Kidney (tissue), 14 donors: ENCODE results near the gene NR2F2. TPM values are rescaled to one million over a fixed set of nuclear protein-coding genes. Genes with fewer than 3 reads are reported as not detected.

ENCODE experiments used
- DNase-seq, 5 donors: peaks; one replicate each; pipeline ENCODE4 v3.0.0-alpha.2; 2013 to 2020
- FAIRE-seq: peaks from 2 replicates; lab custom pipeline; 2012; peaks lifted over from hg19 to GRCh38; lab: Jason Lieb, UNC
- H3K27ac ChIP-seq, 2 donors: one replicate each; pipeline ENCODE4 v1.7.0; 2013; ENCODE audit warnings: low read depth in 2 of 2, low read length in 2 of 2, inconsistent platforms in 1 of 2
- H3K27me3 ChIP-seq: one replicate; pipeline ENCODE4 v1.7.1; 2013; ENCODE audit warnings: low read length, inconsistent platforms; ENCODE audit not compliant: control insufficient read depth, insufficient read depth
- H3K36me3 ChIP-seq, 3 donors: one replicate each; pipeline versions ENCODE4 v1.7.0 to v1.7.1; 2013; ENCODE audit warnings: low read length in 3 of 3, control low read depth in 1 of 3, inconsistent platforms in 1 of 3; ENCODE audit not compliant: insufficient read depth in 3 of 3, control insufficient read depth in 2 of 3
- H3K4me1 ChIP-seq, 3 donors: one replicate each; pipeline versions ENCODE4 v1.7.0 to v1.7.1; 2013; ENCODE audit warnings: low read length in 3 of 3, inconsistent platforms in 1 of 3, low read depth in 1 of 3; ENCODE audit not compliant: control insufficient read depth in 2 of 3, insufficient read depth in 2 of 3
- H3K4me3 ChIP-seq, 3 donors: one replicate each; pipeline versions ENCODE4 v1.7.0 to v1.8.1; 2013; ENCODE audit warnings: low read length in 3 of 3, control low read depth in 1 of 3, inconsistent platforms in 1 of 3
- H3K9ac ChIP-seq, 3 donors: one replicate each; pipeline versions ENCODE4 v1.7.0 to v1.7.1; 2013; ENCODE audit warnings: low read length in 3 of 3, control low read depth in 1 of 3, inconsistent platforms in 1 of 3
- H3K9me3 ChIP-seq, 3 donors: one replicate each; pipeline versions ENCODE4 v1.7.0 to v1.7.1; 2013; ENCODE audit warnings: low read length in 3 of 3, control low read depth in 1 of 3, inconsistent platforms in 1 of 3; ENCODE audit not compliant: control insufficient read depth in 2 of 3, insufficient read depth in 1 of 3
- CTCF ChIP-seq: IDR thresholded peaks from 3 replicates; pipeline ENCODE4 v1.5.1; 2012; ENCODE audit warnings: mild to moderate bottlenecking, moderate library complexity, borderline replicate concordance; ENCODE audit not compliant: insufficient read depth; ENCODE audit errors: extremely low read depth
- intact Hi-C: fragments of 100-400 bp; cut with DNase I; formaldehyde crosslinking; loops from one replicate; pipeline ENCODE4 v1.11.1; 2022
- polyA plus RNA-seq: library from polyadenylated mRNA; stranded (reverse); fragments of 350-450 nt; fragmentation: Illumina TruSeq; extraction: RNeasy Lipid Tissue Mini Kit (QIAGEN cat#74804); gene quantifications from one replicate; pipeline ENCODE4 v1.2.3, GENCODE V29; 2014; ENCODE audit warnings: low read depth, low replicate concordance; ENCODE audit not compliant: insufficient read depth
- total RNA-seq: library from RNA; stranded (reverse); fragmentation: NEBNext Ultra II Directional; extraction: Animal tissue kit (Norgen Biotek cat#: 25700); gene quantifications from one replicate; pipeline ENCODE4 v1.2.1, GENCODE V29; 2021
- donor health status: control.
- donor health status: control.
- donor health status: control.
- donor health status: control.
- donor health status: control.
- donor health status: DM: yes; HTN: yes; CAD: no.
- donor health status: Normal renal cell carcinoma (clear cell type).

NR2F2 gene
- total and polyA plus RNA-seq, 2 donors from 2014 or later, result 42.5 to 191 TPM

DNA sequence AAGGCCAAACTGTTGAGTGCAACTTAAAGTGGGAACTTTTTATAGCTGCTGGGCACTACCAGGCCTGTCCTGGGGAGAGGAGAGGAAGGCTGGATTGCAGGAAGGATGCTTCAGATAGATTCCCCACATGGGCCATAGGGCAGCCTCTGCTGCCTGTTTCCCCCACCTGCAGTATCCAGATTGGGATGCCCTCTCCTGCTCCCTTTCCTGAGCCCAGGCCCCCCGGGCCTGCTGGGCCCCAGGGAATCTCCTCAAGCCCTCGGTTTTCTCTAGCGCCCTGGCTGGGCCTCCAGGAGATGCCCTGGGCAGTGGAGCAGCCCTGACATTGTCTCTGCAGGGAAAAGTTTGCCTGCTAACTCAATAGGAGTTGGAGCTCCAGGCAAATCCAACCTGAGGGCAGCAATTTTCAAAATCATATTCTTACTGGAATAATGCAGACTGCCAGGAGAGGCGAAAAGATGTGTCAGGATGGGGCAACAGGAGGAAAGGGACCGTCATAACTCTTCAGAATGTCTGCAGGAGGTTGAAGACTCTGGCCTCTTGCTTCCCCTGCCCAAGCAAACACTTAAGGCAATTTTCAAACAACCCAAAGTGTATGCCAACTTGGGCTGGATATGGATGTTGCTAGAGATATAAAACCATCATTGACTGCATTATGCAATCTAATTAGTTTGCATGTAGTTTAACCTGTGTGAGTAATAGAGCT is 4.4 kb downstream of the NR2F2 start:
- Histone ChIP-seq H3K4me3 (peak overlapping the region; percentile 96 to 100 (median 100)), H3K27me3 (no peaks in the 10 kb centered on the region), H3K4me1 (peaks cover 0 to 3% (median 0%) of the 10 kb centered on the region in 3 donors), H3K36me3 (peaks cover 9 to 57% (median 38%) of the 10 kb centered on the region in 3 donors), H3K9me3 (no peaks in the 10 kb centered on the region), H3K27ac (peak overlapping the region; percentile 91 to 97), H3K9ac (peak overlapping the region; percentile 99 to 100 (median 100))
- DNase-seq, result peak in 2 of 5 donors; percentile 38 to 53
- TF ChIP-seq CTCF, result no peak
- intact Hi-C loops, result loop anchor here (10.0 kb wide), 2 partner anchors 560 to 1050 kb away; no protein-coding TSS in a partner anchor
- no peak for FAIRE-seq

DNA sequence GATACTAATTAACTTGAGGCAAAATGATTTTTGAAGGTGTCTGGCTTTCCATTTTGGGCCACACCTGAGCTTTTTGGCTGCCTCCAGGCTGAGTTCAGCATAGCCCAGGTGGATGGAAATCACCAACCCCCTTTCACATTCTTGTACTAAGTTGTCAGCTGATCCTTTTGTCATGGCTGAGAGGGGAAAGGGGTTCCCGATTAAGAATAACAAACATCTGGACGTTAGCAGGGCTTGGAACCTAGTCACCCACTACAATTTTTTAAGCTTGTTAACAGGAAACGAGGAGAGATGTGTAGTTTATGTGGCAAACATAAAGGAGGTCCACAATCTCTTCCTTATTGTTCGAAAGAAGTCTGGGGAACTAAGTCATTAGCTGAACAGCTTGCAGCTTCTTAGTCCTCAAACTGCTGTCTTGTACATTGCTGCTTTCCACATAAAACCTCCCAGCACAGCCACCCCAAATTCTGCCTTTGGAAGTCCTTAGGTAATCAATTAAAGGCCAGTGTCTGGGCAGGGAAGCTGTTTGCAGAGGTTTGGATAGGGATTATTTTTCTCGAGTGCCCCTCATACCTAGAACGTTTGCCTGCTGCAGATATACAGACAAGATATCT is 5.0 kb downstream of the NR2F2 start:
- H3K36me3 ChIP-seq, result peaks cover 9 to 62% (median 41%) of the 10 kb centered on the region in 3 donors
- no peaks in the 10 kb centered on the region for H3K27me3 ChIP-seq
- no peak for DNase-seq
- H3K27ac ChIP-seq, result peak overlapping the region; percentile 91 to 97
- FAIRE-seq, result no peak
- H3K4me1 ChIP-seq, result peaks cover 0 to 3% (median 0%) of the 10 kb centered on the region in 3 donors
- peak overlapping the region; percentile 96 to 100 (median 100) for H3K4me3 ChIP-seq
- no peak for TF ChIP-seq CTCF
- peak overlapping the region; percentile 99 to 100 (median 100) for H3K9ac ChIP-seq
- no peaks in the 10 kb centered on the region for H3K9me3 ChIP-seq
- intact Hi-C loops, result loop anchor here (10.0 kb wide), 2 partner anchors 559 to 1051 kb away; no protein-coding TSS in a partner anchor

- H3K27me3 ChIP-seq, result no peaks in the 10 kb centered on the region
- H3K27ac ChIP-seq, result peak overlapping the region; percentile 91 to 97
- DNase-seq, result no peak
- H3K36me3 ChIP-seq, result peaks cover 9 to 62% (median 41%) of the 10 kb centered on the region in 3 donors
- H3K9ac ChIP-seq, result peak overlapping the region; percentile 99 to 100 (median 100)
- FAIRE-seq, result no peak
- no peaks in the 10 kb centered on the region for H3K9me3 ChIP-seq
- no peak for TF ChIP-seq CTCF
- intact Hi-C loops, result loop anchor here (10.0 kb wide), 2 partner anchors 559 to 1051 kb away; no protein-coding TSS in a partner anchor
- H3K4me1 ChIP-seq, result peaks cover 0 to 3% (median 0%) of the 10 kb centered on the region in 3 donors
- peak overlapping the region; percentile 96 to 100 (median 100) for H3K4me3 ChIP-seq
Measured at GRCh38 chr15:96336108-96336595, 5.7 kb downstream of the NR2F2 start.
